K562 (cell line): ENCODE results near the gene CTCFL. TPM values are rescaled to one million over a fixed set of nuclear protein-coding genes. Genes with fewer than 3 reads are reported as not detected.

Experiments used
- C11orf30 ChIP-seq: fragments of 450-650 bp; IDR thresholded peaks from 2 replicates; pipeline ENCODE4 v1.6.1; 2016; ENCODE audit warnings: low read depth, mild to moderate bottlenecking
- CREB1 ChIP-seq, 2 experiments: sonication (generic) in 1 of 2; formaldehyde crosslinking in 1 of 2; IDR thresholded peaks; 2 replicates each; pipeline versions ENCODE4 v1.6.1 to v1.8.0; 2012 to 2022; ENCODE audit warnings: inconsistent platforms in 1 of 2, mild to moderate bottlenecking in 1 of 2, missing genetic modification reagents in 1 of 2, moderate library complexity in 1 of 2
- EZH2 ChIP-seq: IDR thresholded peaks from 2 replicates; pipeline ENCODE4 v1.6.1; 2012; ENCODE audit warnings: low read depth, mild to moderate bottlenecking, inconsistent platforms, low read length, borderline replicate concordance
- SFPQ ChIP-seq: fragments of 200-400 bp; formaldehyde crosslinking; IDR thresholded peaks from 2 replicates; pipeline ENCODE4 v1.6.1; 2017; ENCODE audit warnings: mild to moderate bottlenecking, low read depth, low read length, moderate library complexity
- polyA plus RNA-seq, 8 experiments: library from polyadenylated mRNA; depleted of rRNA in 4 of 8; stranded (reverse) in 5 of 8; unstranded in 3 of 8; fragments of >200 nt; fragmentation: Nextera tagmentation in 2 of 8; fragmentation: Illumina TruSeq in 1 of 8; extraction: Ambion mirVana in 2 of 8; extraction: Trizol in 1 of 8; gene quantifications; 2 replicates each; pipeline versions ENCODE4 v1.2.1 to v1.2.3, GENCODE V29; 2011 to 2014; ENCODE audit warnings: inconsistent platforms in 1 of 8, missing spikeins in 1 of 8
- total RNA-seq, 7 experiments: library from RNA; depleted of rRNA in 6 of 7; stranded (reverse); fragments of >200 nt in 6 of 7; fragmentation: Illumina TruSeq in 2 of 7; extraction: Trizol in 2 of 7; gene quantifications; 2 replicates each; pipeline versions ENCODE4 v1.2.1 to v1.2.3, GENCODE V29; 2011 to 2021; ENCODE audit warnings: low replicate concordance in 1 of 7
- TF ChIP-seq, protein P1 (sequence below): sonication (generic); formaldehyde crosslinking; IDR thresholded peaks from 2 replicates; pipeline ENCODE4 v1.8.1; 2023; ENCODE audit warnings: mild to moderate bottlenecking, missing genetic modification reagents

Gene CTCFL
- total and polyA plus RNA-seq, 9 of the 15 experiments (the other 6 are each of a cell fraction or from before 2014, with no cell fraction given) = 42.4 to 188 (median 111) TPM

DNA sequence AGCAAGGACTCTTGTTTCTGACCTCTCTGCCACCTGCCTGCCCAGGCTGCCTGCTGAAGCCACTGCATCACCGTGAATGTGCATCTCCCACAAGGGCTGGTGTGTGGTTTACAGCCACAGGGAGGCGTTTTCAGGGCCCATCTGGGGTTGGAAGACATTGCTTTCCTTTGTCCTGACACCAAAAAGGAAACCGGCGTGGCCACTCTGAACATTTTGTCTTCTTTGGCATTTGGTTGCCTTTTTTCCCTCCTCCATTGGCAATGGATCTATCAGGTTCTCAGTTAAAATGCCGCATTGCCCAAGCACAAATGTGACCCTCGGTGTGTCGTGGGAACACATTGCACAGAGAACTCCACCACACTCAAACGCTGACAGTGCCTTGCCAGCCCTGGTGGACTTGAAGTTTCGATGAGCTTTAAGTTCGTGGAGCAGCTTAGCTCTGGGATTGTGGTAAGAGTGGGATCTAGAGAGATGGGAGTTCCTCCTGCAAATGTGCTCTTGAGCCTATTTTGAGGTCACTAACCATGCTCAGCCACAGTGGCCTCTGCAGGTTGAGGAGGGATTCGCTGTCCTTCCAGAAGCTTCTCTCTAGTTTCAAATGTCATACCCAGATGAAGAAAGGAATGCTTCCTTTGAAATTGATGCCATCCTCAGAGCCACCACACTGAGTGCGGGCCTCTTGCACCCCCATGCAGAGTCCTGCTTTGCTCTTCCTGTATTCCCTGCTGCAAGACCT is 21.2 kb upstream of the CTCFL start (continued):
- no peak for TF ChIP-seq SFPQ
- TF ChIP-seq EZH2 = no peak
- no peak for TF ChIP-seq C11orf30
- TF ChIP-seq, protein P1, sequence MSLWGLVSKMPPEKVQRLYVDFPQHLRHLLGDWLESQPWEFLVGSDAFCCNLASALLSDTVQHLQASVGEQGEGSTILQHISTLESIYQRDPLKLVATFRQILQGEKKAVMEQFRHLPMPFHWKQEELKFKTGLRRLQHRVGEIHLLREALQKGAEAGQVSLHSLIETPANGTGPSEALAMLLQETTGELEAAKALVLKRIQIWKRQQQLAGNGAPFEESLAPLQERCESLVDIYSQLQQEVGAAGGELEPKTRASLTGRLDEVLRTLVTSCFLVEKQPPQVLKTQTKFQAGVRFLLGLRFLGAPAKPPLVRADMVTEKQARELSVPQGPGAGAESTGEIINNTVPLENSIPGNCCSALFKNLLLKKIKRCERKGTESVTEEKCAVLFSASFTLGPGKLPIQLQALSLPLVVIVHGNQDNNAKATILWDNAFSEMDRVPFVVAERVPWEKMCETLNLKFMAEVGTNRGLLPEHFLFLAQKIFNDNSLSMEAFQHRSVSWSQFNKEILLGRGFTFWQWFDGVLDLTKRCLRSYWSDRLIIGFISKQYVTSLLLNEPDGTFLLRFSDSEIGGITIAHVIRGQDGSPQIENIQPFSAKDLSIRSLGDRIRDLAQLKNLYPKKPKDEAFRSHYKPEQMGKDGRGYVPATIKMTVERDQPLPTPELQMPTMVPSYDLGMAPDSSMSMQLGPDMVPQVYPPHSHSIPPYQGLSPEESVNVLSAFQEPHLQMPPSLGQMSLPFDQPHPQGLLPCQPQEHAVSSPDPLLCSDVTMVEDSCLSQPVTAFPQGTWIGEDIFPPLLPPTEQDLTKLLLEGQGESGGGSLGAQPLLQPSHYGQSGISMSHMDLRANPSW (CRISPR knock-in tag) = no peak
- no peak for TF ChIP-seq CREB1 (IDR thresholded peaks at IDR 0.05)
- no peak for TF ChIP-seq CREB1 (CRISPR knock-in tag; IDR thresholded peaks at IDR 0.05)
